ENCODE data around the gene DCT.

The DCT gene

DNA sequence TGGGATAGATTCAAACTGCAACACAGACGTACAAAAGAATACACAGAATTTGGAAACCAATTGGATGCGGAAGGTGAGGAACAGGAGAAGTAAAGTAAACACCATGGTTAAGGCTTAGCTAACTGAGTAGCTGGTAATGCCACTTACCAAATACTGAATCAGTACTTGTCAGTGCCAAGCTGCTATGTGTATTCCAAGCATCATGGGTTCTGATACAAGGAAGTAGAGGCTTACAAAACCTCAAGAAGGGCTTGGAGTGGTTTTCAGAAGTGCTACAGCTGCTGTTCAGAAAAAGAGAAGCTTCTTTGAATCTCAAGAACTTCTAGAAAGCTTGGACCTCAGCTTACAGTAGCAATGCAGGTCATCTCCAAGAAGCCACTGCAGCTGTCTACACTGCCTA lies 35.9 kb upstream of the DCT start:
- Histone ChIP-seq H3K27me3 (replicated peaks; ENCODE audit: insufficient read depth, low read length) (no peaks in the 10 kb centered on the region), H4K20me1 (ENCODE audit: insufficient read depth, low read length) (no peaks in the 10 kb centered on the region), H3K9ac (ENCODE audit: low read length) (no peak overlapping the region), H3K4me2 (ENCODE audit: low read depth, low read length) (no peak overlapping the region), H3K4me3 (ENCODE audit: low read length) (no peak overlapping the region), H3K4me1 (ENCODE audit: low read length) (no peaks in the 10 kb centered on the region), H2AFZ (ENCODE audit: low read length) (no peak overlapping the region), H3K9me2 (replicated peaks; ENCODE audit: insufficient read depth, low read length) (no peaks in the 10 kb centered on the region), H3K27ac (ENCODE audit: low read length) (no peak overlapping the region), H3K36me3 (replicated peaks; ENCODE audit: insufficient read depth, low read length) (no peaks in the 10 kb centered on the region), H3F3A (ENCODE audit: insufficient read depth, low read length) (no peaks in the 10 kb centered on the region), H3K9me3 (replicated peaks; ENCODE audit: insufficient read depth, low read length) (no peaks in the 10 kb centered on the region), H3K79me2 (ENCODE audit: low read length) (no peaks in the 10 kb centered on the region)
- no peak for DNase-seq
- TF ChIP-seq, protein P1, sequence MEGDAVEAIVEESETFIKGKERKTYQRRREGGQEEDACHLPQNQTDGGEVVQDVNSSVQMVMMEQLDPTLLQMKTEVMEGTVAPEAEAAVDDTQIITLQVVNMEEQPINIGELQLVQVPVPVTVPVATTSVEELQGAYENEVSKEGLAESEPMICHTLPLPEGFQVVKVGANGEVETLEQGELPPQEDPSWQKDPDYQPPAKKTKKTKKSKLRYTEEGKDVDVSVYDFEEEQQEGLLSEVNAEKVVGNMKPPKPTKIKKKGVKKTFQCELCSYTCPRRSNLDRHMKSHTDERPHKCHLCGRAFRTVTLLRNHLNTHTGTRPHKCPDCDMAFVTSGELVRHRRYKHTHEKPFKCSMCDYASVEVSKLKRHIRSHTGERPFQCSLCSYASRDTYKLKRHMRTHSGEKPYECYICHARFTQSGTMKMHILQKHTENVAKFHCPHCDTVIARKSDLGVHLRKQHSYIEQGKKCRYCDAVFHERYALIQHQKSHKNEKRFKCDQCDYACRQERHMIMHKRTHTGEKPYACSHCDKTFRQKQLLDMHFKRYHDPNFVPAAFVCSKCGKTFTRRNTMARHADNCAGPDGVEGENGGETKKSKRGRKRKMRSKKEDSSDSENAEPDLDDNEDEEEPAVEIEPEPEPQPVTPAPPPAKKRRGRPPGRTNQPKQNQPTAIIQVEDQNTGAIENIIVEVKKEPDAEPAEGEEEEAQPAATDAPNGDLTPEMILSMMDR (IDR thresholded peaks at IDR 0.05; ENCODE audit: low read length) = no peak
- TF ChIP-seq EZH2phosphoT487 (IDR thresholded peaks at IDR 0.05; ENCODE audit: low read length) (no peak), EZH2 (optimal IDR thresholded peaks at IDR 0.05; ENCODE audit: low read depth, low read length) (no peak)

DNA sequence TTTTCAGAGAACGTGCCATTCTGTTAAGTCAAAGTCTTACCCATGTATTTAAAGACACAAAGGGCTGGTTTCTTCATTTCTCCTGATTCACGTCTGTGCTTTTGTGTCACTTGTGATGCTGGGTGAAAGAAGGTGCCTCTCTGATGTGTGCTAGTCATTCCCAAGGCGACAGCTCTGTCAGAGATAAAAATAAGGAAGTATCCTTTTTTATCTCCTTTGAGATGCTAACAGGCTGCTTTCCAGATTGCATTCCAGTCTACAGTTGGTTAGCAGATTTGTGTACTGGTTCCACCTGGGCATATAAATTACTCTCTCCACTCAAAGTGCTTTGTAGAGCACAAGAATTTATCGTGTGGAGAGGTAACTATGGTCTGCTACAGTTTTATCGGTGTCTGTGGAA lies 33.5 kb upstream of the DCT start:
- no peak overlapping the region for H3K27ac ChIP-seq (ENCODE audit: low read length)

DNA sequence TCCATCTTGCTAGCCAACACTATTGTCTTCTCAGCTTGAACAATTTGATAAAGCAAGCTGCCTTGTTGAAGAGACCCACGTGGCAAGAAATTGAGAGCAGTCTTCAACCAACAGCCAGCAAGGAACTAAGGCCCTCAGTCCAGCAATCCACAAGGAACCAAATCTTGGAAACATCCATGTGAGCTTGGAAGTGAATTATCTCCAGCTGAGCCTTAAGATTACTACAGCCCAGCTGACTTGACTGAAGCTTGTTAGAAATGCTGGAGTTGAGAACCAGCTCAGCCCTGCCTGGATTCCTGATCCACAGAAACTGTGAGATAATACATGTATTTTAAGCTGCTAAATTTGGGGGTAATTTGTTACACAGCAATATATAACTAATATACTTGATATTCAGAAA lies 26.2 kb upstream of the DCT start:
- no peaks in the 10 kb centered on the region for H3K9me2 ChIP-seq (replicated peaks; ENCODE audit: insufficient read depth, low read length)
- no peak overlapping the region for H2AFZ ChIP-seq (ENCODE audit: low read length)
- H3K4me3 ChIP-seq (ENCODE audit: low read length) = no peak overlapping the region
- H3K36me3 ChIP-seq (replicated peaks; ENCODE audit: insufficient read depth, low read length) = no peaks in the 10 kb centered on the region
- H3K4me1 ChIP-seq (ENCODE audit: low read length) = 0 out of 2 replicates have a peak, but pooled peaks cover 9% of the 10 kb centered on the region
- H3K9me3 ChIP-seq (replicated peaks; ENCODE audit: insufficient read depth, low read length) = no peaks in the 10 kb centered on the region
- TF ChIP-seq EZH2phosphoT487 (IDR thresholded peaks at IDR 0.05; ENCODE audit: low read length) (no peak), EZH2 (optimal IDR thresholded peaks at IDR 0.05; ENCODE audit: low read depth, low read length) (no peak)
- TF ChIP-seq, protein P1 (IDR thresholded peaks at IDR 0.05; ENCODE audit: low read length) = no peak
- H4K20me1 ChIP-seq (ENCODE audit: insufficient read depth, low read length) = no peaks in the 10 kb centered on the region
- no peak overlapping the region for H3K4me2 ChIP-seq (ENCODE audit: low read depth, low read length)
- no peak overlapping the region for H3K27ac ChIP-seq (ENCODE audit: low read length)
- H3F3A ChIP-seq (ENCODE audit: insufficient read depth, low read length) = no peaks in the 10 kb centered on the region
- DNase-seq = no peak
- no peak overlapping the region for H3K9ac ChIP-seq (ENCODE audit: low read length)
- H3K79me2 ChIP-seq (ENCODE audit: low read length) = no peaks in the 10 kb centered on the region
- no peaks in the 10 kb centered on the region for H3K27me3 ChIP-seq (replicated peaks; ENCODE audit: insufficient read depth, low read length)

More for the DNA sequence above, 33.5 kb upstream of the DCT start:
- 0 out of 2 replicates have a peak, but pooled peaks cover 3% of the 10 kb centered on the region for H3K4me1 ChIP-seq (ENCODE audit: low read length)
- no peaks in the 10 kb centered on the region for H3K27me3 ChIP-seq (replicated peaks; ENCODE audit: insufficient read depth, low read length)
- TF ChIP-seq EZH2 (optimal IDR thresholded peaks at IDR 0.05; ENCODE audit: low read depth, low read length) (no peak), EZH2phosphoT487 (IDR thresholded peaks at IDR 0.05; ENCODE audit: low read length) (no peak)
- TF ChIP-seq, protein P1 (IDR thresholded peaks at IDR 0.05; ENCODE audit: low read length) = no peak
- H3K36me3 ChIP-seq (replicated peaks; ENCODE audit: insufficient read depth, low read length) = no peaks in the 10 kb centered on the region
- no peak overlapping the region for H2AFZ ChIP-seq (ENCODE audit: low read length)
- H4K20me1 ChIP-seq (ENCODE audit: insufficient read depth, low read length) = no peaks in the 10 kb centered on the region
- no peak for DNase-seq
- no peaks in the 10 kb centered on the region for H3K9me2 ChIP-seq (replicated peaks; ENCODE audit: insufficient read depth, low read length)
- H3K9me3 ChIP-seq (replicated peaks; ENCODE audit: insufficient read depth, low read length) = no peaks in the 10 kb centered on the region
- H3K79me2 ChIP-seq (ENCODE audit: low read length) = no peaks in the 10 kb centered on the region
- H3K9ac ChIP-seq (ENCODE audit: low read length) = no peak overlapping the region
- H3F3A ChIP-seq (ENCODE audit: insufficient read depth, low read length) = no peaks in the 10 kb centered on the region
- no peak overlapping the region for H3K4me3 ChIP-seq (ENCODE audit: low read length)
- H3K4me2 ChIP-seq (ENCODE audit: low read depth, low read length) = no peak overlapping the region
